HG03060 (cell line): ENCODE results near the gene SLCO3A1.

Source experiments
- ATAC-seq: cut with Tn5 transposase; IDR thresholded peaks from one replicate; pipeline ENCODE4 v1.9.1; 2021; ENCODE audit warnings: low read depth, moderate number of reproducible peaks; ENCODE audit not compliant: unreplicated experiment

SLCO3A1 gene

GRCh38 chr15:91881569-91882297 is 28.2 kb downstream of the SLCO3A1 start:
- ATAC-seq, result no peak

DNA sequence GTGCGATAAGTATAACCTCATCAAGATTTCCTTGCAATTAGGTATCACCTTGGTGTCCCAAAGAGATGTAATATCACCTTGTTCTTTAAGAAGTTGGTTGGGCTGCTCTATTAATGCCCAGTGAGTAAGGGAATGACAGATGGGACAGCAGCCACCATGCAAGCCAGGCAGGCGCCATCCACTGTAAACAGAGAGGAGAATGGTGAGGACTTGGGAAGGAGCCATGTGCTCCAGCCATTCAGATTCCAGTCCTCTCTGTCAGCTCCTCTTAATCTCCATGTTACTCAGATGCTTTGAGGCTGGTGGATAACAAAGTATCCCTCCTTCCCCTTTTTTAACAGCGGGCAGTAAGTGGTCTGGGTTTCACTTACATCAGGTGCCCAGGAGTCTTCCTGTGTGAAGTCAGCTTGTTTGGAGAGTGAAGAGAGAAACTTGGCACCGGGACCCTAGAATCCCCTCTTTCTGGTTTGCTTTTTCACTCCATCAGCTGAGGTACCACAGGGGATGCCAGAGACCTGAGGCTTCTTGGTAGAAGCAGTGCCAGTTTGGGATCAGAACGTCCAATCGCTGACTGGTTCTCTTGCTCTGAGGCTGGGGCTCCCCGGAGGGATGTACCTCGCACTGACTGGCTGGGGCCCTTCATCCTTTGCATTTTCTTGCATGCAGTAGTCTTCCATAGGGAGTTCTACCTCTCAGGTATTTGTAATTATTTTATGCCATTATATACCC is 29.5 kb downstream of the SLCO3A1 start:
- ATAC-seq, result no peak

GRCh38 chr15:91884606-91885005 is 31.1 kb downstream of the SLCO3A1 start:
- no peak for ATAC-seq

DNA sequence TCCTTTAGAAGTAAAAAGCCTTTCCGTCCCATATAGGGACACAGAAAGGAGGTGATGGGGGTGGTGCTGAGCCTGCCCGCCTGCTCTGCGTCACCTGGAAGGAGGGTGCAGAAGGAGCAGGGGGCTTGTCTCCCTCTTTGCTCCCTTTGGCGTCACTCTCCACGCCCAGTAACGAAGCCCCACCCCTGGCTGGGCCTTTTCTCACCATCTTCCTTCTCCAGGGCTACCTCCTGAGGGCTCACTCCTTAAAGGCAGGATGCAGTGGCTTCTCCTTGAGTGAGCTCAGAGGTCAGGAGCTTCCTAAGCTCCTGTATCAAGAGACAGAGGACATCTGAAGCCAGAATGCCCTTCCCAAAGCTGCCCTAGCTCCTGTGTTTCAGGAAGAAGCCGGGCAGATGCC is 31.5 kb downstream of the SLCO3A1 start:
- no peak for ATAC-seq

GRCh38 chr15:91885714-91886270 is 32.3 kb downstream of the SLCO3A1 start:
- ATAC-seq, result no peak

GRCh38 chr15:91886878-91887277 is 33.4 kb downstream of the SLCO3A1 start:
- ATAC-seq, result no peak

GRCh38 chr15:91887321-91887720 is 33.8 kb downstream of the SLCO3A1 start:
- ATAC-seq, result no peak

- no peak for ATAC-seq
Measured at GRCh38 chr15:91887921-91888373, 34.4 kb downstream of the SLCO3A1 start.

DNA sequence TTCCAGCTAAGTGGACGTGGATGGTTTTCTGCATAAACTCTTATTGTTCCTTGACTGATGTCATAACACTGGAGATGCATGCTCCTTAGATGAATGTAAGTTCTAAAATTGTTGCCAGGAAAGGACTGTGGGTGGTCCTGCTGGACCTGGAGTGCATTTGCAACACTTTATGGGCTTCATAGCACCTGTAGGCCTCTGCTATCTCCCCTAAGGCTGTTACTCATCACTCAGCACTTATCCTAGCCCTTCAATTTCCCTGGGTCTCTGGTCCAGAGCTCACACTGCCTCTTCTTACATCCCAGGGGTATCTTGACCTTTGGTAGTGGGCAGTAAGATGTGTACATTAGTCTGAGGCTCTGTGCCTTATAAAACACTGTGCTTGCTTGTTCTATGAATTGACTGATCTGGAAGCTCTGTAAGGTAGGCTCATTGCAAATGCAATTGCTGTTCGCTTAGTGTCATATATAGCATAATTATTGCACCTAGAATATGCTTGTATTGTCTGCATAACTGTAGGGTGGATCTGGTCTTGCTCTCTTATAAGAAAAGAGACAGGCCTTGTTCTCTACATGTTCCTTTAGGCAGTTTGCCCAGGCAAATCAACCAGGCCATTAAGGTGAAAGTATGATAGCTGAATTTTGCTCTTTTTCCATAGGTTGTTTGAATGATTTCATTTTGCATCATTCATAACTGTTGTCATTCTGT is 35.8 kb downstream of the SLCO3A1 start:
- ATAC-seq, result no peak

GRCh38 chr15:91890614-91891013 is 37.1 kb downstream of the SLCO3A1 start:
- no peak for ATAC-seq

DNA sequence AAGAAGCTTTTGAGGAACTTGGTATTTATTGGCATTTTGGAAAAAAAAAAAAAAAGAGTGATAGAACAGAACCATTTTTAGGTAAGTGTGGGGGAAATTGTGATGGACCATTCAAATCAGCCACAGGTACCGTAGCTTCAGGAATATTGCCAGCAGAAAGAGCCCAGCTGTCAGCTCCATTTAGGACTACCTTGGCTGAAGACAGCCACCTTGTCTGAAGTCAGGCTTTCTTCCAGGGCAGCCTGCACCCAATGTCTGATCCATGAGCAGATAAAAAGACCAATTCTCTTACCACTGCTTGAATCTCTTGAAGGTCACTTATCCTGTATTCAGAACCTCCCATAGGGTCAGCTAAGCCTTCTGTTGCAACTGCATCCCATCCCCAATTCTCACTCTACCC is 37.6 kb downstream of the SLCO3A1 start:
- ATAC-seq, result no peak

DNA sequence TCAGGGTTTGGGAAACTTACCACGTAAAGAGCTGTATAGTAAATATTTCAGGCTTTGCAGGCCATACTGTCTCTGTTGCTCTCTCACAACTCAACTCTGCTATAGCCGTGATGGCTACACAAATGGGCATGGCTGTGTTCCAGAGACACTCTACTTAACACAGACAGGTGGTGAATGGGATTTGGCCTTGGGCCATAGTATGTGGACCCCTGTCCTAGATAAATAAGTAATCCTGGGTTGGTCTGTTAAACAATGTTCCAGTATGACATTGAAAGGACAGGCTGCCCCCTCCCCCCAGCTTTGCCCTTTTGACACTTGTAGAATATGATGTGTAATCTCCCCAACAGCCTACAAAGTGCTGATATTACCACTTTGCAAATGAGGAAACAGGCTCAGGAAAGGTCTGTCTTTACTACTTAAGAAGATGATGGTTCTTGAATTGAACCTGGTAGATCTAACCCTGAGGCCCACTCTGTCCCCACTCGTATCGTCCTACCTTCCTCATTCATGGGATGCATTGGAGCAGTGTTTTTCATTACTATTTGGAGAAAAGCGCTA is 38.4 kb downstream of the SLCO3A1 start:
- no peak for ATAC-seq

DNA sequence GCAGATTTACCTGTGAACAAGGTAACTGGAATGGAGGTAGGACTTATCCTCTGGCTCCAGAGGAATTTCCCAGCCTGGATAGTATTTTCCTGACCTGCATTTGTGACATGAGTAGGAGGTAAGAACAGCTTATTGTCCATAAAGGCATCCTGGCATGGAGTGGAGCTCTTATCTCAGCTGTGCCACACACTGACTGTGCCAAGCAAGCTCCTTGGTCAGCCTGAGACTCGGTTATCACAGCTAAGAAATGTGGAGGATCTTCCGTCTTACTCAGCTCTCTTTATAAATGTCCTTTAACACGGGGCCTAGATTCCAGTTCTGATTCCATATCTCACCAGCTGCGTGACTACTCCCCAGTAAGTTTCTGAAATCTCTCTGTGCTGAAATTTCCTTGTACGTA is 38.9 kb downstream of the SLCO3A1 start:
- ATAC-seq, result no peak

DNA sequence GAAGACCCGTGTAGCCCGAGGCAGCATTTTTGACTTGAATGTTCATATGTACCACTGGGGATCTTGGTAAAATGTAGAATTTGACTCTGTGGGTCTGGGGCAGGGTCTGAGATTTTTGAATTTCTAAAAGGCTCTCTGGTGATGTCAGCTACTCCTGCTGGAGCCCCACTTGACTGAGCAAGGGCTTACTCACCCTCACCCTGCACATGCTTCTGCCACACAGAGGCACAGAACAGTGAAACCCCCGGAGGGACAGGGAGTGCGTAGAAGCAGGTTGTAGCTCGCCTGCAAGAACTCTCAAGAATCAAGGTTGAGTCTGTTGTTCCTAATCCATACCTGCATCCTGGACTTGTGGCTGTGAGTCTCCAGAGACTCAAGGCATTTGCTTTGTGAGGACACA is 41.1 kb downstream of the SLCO3A1 start:
- ATAC-seq, result no peak

DNA sequence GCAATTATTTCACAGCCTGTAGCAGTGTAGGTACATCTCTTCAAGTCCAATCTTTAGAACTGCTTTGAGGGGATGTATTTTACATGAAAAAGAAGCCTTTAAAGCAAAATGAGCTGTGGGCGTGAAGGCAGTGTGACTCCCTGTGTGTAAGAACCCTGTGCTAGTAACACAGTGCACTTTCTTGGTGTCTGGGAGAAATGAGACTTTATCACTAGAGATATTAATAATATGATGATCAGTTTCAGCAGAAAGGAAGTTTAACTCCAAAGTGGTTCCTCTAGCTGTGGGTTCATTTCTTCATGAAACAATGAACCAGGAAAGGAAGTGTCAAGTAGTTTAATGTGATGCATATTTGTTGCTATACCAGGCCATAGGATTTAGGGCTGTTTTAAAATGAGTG is 41.5 kb downstream of the SLCO3A1 start:
- ATAC-seq, result no peak

GRCh38 chr15:91896341-91897055 is 43.0 kb downstream of the SLCO3A1 start:
- ATAC-seq, result no peak

DNA sequence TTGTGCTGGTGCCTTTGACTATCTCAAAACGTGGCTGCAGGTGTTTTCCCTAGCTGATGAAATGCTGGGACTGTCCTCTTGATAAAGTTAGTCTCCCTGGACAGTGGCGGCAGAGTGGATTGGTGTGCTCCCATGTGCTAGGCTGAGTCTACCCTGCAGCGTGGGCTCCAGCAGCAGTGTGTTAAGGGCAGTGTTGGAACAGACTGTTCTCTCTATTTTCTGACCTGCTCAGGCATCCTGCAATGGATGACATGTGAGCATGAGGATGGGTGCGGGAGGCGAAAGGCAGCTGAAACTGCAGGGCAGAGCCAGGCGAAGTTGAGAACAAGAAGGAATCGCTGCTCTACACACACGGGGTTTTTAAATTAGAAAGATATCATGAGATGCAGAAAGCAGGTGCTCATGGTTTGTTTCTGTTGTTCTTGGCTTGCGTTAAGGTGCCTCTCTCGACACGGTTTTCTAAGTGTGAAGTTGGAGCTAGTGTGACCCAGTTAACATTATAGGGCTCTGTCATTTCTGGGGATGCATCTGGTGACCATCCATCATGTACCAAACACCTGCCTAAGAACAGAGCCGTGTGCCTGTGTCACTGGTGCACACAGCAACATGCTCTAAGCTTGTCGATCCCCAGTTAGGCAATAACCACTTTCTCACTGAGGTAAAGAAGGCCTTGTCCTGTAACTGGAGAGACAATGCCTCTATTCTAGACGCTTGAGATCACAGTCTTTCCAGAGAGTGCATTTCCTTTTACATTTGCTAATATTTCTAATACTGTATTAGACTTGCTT is 44.3 kb downstream of the SLCO3A1 start:
- ATAC-seq, result no peak

DNA sequence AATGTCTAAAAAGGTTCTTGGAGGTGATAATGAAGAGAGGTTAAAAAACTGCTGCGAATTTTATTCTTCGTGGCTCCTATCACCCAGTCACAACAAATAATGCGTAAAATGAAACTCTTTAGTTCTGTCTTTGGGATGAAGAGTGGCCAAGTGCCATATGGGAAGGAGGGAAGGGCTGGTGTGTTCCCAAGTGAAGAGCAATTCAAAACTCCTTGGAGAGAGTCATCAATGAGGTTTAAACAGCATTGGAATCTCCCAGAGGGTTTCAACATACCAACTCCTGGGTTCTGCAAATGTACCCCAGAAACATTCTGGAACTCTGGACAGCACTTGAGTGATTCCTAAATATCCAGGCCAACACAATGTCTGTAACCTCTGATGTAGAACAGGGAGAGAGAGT is 45.3 kb downstream of the SLCO3A1 start:
- ATAC-seq, result no peak

GRCh38 chr15:91904942-91905341 is 51.4 kb downstream of the SLCO3A1 start:
- no peak for ATAC-seq
